Panc1 (cell line): ENCODE data around the gene GPC6. TPM values are rescaled to one million over a fixed set of nuclear protein-coding genes. Genes with fewer than 3 reads are reported as not detected.
"Not testable (repeated sequence)": the region's sequence is repeated elsewhere in the genome, so short reads cannot be mapped to it uniquely, and the experiment has no call there.

Experiments used
- ATAC-seq: fragments of 200-7000 bp; cut with Tn5 transposase; 2 replicates; pipeline ENCODE4 v1.9.1; 2020; ENCODE audit warnings: mild to moderate bottlenecking, moderate library complexity
- BruUV-seq: library from RNA; stranded (reverse); fragments of 400-500 nt; replicated peaks from 2 replicates; lab custom pipeline; 2021; lab: Mats Ljungman, UMichigan
- CTCF ChIA-PET: fragments of 300-600 bp; sonication (Branson Sonifier 250); formaldehyde crosslinking; loops from one replicate; lab custom pipeline; 2022; ENCODE audit warnings: antibody characterized with exemption; lab: Charles Lee
- POLR2A ChIA-PET: fragments of 300-600 bp; sonication (Branson Sonifier 250); formaldehyde crosslinking; loops from one replicate; lab custom pipeline; 2022; ENCODE audit warnings: antibody characterized with exemption; lab: Charles Lee
- DNase-seq: peaks from one replicate; pipeline ENCODE4 v3.0.0-alpha.2; 2010; ENCODE audit warnings: low read depth, low spot score
- H3K27ac ChIP-seq: 2 replicates; pipeline ENCODE4 v1.5.1; 2011; ENCODE audit warnings: mild to moderate bottlenecking, low read length, inconsistent platforms
- H3K27me3 ChIP-seq: fragments of 200-500 bp; sonication (Bioruptor generic); 2 replicates; pipeline ENCODE4 v1.6.0; 2014; ENCODE audit warnings: low read length, inconsistent platforms; ENCODE audit not compliant: control insufficient read depth, insufficient read depth
- H3K36me3 ChIP-seq: fragments of 200-500 bp; sonication (Bioruptor generic); 2 replicates; pipeline ENCODE4 v1.5.1; 2014; ENCODE audit warnings: inconsistent platforms, mild to moderate bottlenecking, low read length, moderate library complexity; ENCODE audit not compliant: control insufficient read depth, insufficient read depth
- H3K4me1 ChIP-seq: 2 replicates; pipeline ENCODE4 v1.5.1; 2011; ENCODE audit warnings: inconsistent platforms, mild to moderate bottlenecking, low read length, moderate library complexity; ENCODE audit not compliant: control insufficient read depth, insufficient read depth
- H3K4me3 ChIP-seq, 2 experiments: 2 replicates each; pipeline ENCODE4 v1.5.1; 2011 to 2012; ENCODE audit warnings: low read depth in 2 of 2, low read length in 2 of 2, mild to moderate bottlenecking in 2 of 2, inconsistent platforms in 1 of 2, moderate library complexity in 1 of 2
- H3K9me3 ChIP-seq: fragments of 200-500 bp; sonication (Bioruptor generic); 2 replicates; pipeline ENCODE4 v1.5.1; 2014; ENCODE audit warnings: low read depth, mild to moderate bottlenecking, inconsistent platforms, low read length, moderate library complexity; ENCODE audit not compliant: control insufficient read depth, insufficient read depth
- POLR2AphosphoS5 ChIP-seq: IDR thresholded peaks from 2 replicates; pipeline ENCODE4 v1.6.1; 2012; ENCODE audit warnings: mild to moderate bottlenecking, low read depth, low read length, moderate library complexity
- TCF7L2 ChIP-seq: IDR thresholded peaks from 2 replicates; pipeline ENCODE4 v1.6.1; 2011; ENCODE audit warnings: mild to moderate bottlenecking, low read depth, low read length, inconsistent platforms
- in situ Hi-C: cut with HindIII; loops from 2 replicates; pipeline ENCODE4 v1.10.0; 2016; ENCODE audit warnings: low sequenced_read_pairs, low pct_unique_long_range_greater_than_20kb
- intact Hi-C: fragments of 100-400 bp; cut with micrococcal nuclease; formaldehyde crosslinking; loops from one replicate; pipeline ENCODE4 v1.10.0; 2022; ENCODE audit not compliant: unreplicated experiment
- total RNA-seq: library from RNA; stranded (reverse); gene quantifications from one replicate; pipeline ENCODE4 v1.2.1, GENCODE V29; 2021; ENCODE audit not compliant: unreplicated experiment
- TF ChIP-seq, protein P1 (sequence below): fragments of 450-650 bp; IDR thresholded peaks from 2 replicates; pipeline ENCODE4 v1.5.1; 2017; ENCODE audit warnings: mild to moderate bottlenecking

GPC6 gene
- total RNA-seq, 1 experiment from 2014 or later, result 4.8 TPM

DNA sequence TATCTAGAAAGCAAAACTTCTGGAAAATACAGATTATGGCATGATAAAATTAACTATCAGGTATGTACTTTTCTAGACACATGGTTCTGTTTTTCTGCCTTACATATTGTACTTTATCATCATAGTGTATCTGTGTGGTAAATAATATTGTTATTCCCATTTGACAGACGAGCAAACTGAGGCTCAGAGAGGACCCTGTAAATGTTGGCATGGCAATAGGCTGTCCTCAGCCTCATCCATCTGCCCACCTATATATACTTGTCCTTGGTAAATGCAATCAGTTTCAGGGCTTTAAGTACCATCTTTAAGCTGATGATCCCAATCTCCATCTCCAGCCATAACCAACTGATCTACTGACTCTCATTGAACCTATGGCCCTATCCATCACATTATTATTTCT lies 1074.9 kb downstream of the GPC6 start:
- DNase-seq (no peak), ATAC-seq (no peak)
- in situ Hi-C loops (no loop called here), intact Hi-C loops (no loop called here)
- H3K27me3 ChIP-seq, result no peaks in the 10 kb centered on the region
- H3K36me3 ChIP-seq, result no peaks in the 10 kb centered on the region
- no peak overlapping the region for H3K27ac ChIP-seq
- no peaks in the 10 kb centered on the region for H3K9me3 ChIP-seq
- CTCF ChIA-PET, result no interaction called here
- H3K4me3 ChIP-seq, result no peak overlapping the region
- H3K4me1 ChIP-seq, result no peaks in the 10 kb centered on the region
- POLR2A ChIA-PET, result no interaction called here
- TF ChIP-seq POLR2AphosphoS5, result no peak
- TF ChIP-seq, protein P1, sequence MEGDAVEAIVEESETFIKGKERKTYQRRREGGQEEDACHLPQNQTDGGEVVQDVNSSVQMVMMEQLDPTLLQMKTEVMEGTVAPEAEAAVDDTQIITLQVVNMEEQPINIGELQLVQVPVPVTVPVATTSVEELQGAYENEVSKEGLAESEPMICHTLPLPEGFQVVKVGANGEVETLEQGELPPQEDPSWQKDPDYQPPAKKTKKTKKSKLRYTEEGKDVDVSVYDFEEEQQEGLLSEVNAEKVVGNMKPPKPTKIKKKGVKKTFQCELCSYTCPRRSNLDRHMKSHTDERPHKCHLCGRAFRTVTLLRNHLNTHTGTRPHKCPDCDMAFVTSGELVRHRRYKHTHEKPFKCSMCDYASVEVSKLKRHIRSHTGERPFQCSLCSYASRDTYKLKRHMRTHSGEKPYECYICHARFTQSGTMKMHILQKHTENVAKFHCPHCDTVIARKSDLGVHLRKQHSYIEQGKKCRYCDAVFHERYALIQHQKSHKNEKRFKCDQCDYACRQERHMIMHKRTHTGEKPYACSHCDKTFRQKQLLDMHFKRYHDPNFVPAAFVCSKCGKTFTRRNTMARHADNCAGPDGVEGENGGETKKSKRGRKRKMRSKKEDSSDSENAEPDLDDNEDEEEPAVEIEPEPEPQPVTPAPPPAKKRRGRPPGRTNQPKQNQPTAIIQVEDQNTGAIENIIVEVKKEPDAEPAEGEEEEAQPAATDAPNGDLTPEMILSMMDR, result no peak
- BruUV-seq, result no TSS peak

DNA sequence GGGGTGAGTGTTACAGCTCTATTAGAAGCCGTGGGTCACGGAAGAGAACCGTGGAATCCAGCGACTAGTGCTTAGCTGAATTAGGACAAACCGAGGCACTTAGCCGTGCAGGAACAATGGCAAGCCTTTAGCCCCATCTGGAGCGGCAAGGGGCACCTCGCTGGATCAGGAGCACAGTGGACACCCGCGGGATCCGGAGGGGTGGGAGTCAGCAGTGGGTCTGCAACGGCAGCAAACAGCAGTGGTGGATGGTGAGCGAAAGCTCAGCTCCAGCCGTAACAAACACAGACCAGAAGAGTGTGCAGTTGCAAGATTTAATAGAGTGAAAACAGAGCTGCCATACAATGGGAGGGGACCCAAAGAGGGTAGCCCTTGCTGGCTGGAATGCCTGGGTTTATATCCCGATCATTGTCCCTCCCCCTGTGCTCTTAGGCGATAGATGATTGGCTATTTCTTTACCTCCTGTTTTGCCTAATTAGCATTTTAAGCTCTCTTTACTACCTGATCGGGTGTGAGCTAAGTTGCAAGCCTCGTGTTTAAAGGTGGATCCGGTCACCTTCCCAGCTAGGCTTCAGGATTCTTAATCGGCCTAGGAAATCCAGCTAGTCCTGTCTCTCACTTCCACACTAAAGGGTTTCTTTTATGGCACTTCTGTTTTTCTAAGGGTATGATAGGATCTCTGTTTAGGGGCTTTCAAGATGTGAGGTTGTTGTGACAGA lies 1076.4 kb downstream of the GPC6 start:
- H3K9me3 ChIP-seq, in situ Hi-C loops, H3K4me3 ChIP-seq, BruUV-seq, H3K36me3 ChIP-seq, H3K27ac ChIP-seq, DNase-seq, ATAC-seq, H3K27me3 ChIP-seq, intact Hi-C loops, H3K4me1 ChIP-seq, CTCF ChIA-PET: not testable (repeated sequence)
- POLR2A ChIA-PET, result interaction anchor here (0.6 kb wide), 1 partner anchor 551 kb away, joined by 7 read pairs; no protein-coding TSS in a partner anchor

DNA sequence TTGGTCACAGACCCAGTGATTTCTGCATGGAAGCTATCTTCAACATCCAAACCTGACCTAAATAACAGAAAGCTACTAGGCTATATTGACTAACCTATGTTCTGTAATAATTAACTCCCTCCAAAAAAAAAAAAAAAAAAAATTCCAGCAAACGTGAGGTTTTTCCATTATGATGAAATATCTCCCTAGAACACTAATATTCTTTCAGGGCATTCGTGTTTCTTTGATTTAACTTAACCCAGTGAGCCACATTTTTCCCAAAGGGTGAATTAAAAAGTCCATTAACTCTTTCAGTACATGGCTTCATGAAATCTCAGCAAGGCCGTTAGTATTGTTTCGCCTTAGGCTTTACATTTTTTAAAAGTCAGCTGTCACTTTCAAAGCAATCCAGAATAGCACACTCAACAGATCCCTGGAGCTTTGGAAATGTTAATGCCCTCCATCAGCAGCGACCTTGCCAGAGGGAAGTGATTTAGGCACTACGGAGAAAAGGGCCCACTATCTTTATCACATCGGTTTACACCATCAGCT lies 1077.1 kb downstream of the GPC6 start:
- ATAC-seq (no peak), DNase-seq (no peak)
- intact Hi-C loops (no loop called here), in situ Hi-C loops (no loop called here)
- H3K36me3 ChIP-seq, result no peaks in the 10 kb centered on the region
- H3K4me3 ChIP-seq, result no peak overlapping the region
- H3K27me3 ChIP-seq, result no peaks in the 10 kb centered on the region
- BruUV-seq, result no TSS peak
- H3K27ac ChIP-seq, result no peak overlapping the region
- H3K4me1 ChIP-seq, result no peaks in the 10 kb centered on the region
- no peaks in the 10 kb centered on the region for H3K9me3 ChIP-seq
- CTCF ChIA-PET, result no interaction called here
- POLR2A ChIA-PET, result interaction anchor here (0.6 kb wide), 1 partner anchor 552 kb away, joined by 7 read pairs; no protein-coding TSS in a partner anchor
- no peak for TF ChIP-seq TCF7L2
- no peak for TF ChIP-seq POLR2AphosphoS5
- TF ChIP-seq, protein P1, result no peak
